GM12878 (cell line): ENCODE data around the gene WDTC1.
A peak's percentile ranks its signal among the peaks of the same experiment; 100 is the strongest.

ENCODE experiments used
- CBX5 ChIP-seq: sonication (generic); IDR thresholded peaks from 2 replicates; pipeline ENCODE4 v1.6.1; 2016; ENCODE audit warnings: low read depth, moderate library complexity, mild to moderate bottlenecking, inconsistent platforms
- ESRRA ChIP-seq: IDR thresholded peaks from 2 replicates; pipeline ENCODE4 v1.6.1; 2012; ENCODE audit warnings: mild to moderate bottlenecking, low read length, improper control_type of control experiment
- EZH2 ChIP-seq: IDR thresholded peaks from 2 replicates; pipeline ENCODE4 v1.6.1; 2012; ENCODE audit warnings: low read depth, mild to moderate bottlenecking, control low read depth, inconsistent platforms, low read length, borderline replicate concordance; ENCODE audit not compliant: control insufficient read depth
- GATAD2B ChIP-seq: fragments of 450-650 bp; conservative IDR thresholded peaks from 2 replicates; pipeline ENCODE4 v1.6.1; 2017; ENCODE audit warnings: low read depth, mild to moderate bottlenecking, moderate library complexity
- JUND ChIP-seq: IDR thresholded peaks from 2 replicates; pipeline ENCODE4 v1.6.1; 2012; ENCODE audit warnings: low read depth, mild to moderate bottlenecking, low read length, improper control_type of control experiment, moderate library complexity
- NRF1 ChIP-seq: conservative IDR thresholded peaks from 2 replicates; pipeline ENCODE4 v1.6.1; 2011; ENCODE audit warnings: mild to moderate bottlenecking, low read depth, low read length, improper control_type of control experiment
- POLR2A ChIP-seq: IDR thresholded peaks from 2 replicates; pipeline ENCODE4 v1.6.1; 2011; ENCODE audit warnings: low read depth, mild to moderate bottlenecking, low read length
- RBBP5 ChIP-seq: fragments of 200-600 bp; sonication (generic); conservative IDR thresholded peaks from 2 replicates; pipeline ENCODE4 v1.6.1; 2016
- SIX5 ChIP-seq: IDR thresholded peaks from 2 replicates; pipeline ENCODE4 v1.6.1; 2011; ENCODE audit warnings: mild to moderate bottlenecking, low read depth, low read length, moderate library complexity; ENCODE audit not compliant: severe bottlenecking
- TF ChIP-seq, protein P1 (sequence below): fragments of 450-650 bp; formaldehyde crosslinking; IDR thresholded peaks from 2 replicates; pipeline ENCODE4 v1.5.0; 2022; ENCODE audit warnings: mild to moderate bottlenecking, missing genetic modification characterization
- TF ChIP-seq, protein P2 (sequence below), 3 experiments: IDR thresholded peaks in 2 of 3; conservative IDR thresholded peaks in 1 of 3; 2 replicates each; pipeline ENCODE4 v1.5.1; 2011; ENCODE audit warnings: low read depth in 3 of 3, low read length in 3 of 3, mild to moderate bottlenecking in 3 of 3, control low read depth in 2 of 3, moderate library complexity in 2 of 3, inconsistent platforms in 1 of 3, mixed read lengths in 1 of 3; ENCODE audit not compliant: control insufficient read depth in 2 of 3, insufficient read depth in 1 of 3; ENCODE audit errors: extremely low read depth in 1 of 3
- TF ChIP-seq, protein P3 (sequence below): fragments of 450-650 bp; IDR thresholded peaks from 2 replicates; pipeline ENCODE4 v1.6.1; 2014; ENCODE audit warnings: mild to moderate bottlenecking

DNA sequence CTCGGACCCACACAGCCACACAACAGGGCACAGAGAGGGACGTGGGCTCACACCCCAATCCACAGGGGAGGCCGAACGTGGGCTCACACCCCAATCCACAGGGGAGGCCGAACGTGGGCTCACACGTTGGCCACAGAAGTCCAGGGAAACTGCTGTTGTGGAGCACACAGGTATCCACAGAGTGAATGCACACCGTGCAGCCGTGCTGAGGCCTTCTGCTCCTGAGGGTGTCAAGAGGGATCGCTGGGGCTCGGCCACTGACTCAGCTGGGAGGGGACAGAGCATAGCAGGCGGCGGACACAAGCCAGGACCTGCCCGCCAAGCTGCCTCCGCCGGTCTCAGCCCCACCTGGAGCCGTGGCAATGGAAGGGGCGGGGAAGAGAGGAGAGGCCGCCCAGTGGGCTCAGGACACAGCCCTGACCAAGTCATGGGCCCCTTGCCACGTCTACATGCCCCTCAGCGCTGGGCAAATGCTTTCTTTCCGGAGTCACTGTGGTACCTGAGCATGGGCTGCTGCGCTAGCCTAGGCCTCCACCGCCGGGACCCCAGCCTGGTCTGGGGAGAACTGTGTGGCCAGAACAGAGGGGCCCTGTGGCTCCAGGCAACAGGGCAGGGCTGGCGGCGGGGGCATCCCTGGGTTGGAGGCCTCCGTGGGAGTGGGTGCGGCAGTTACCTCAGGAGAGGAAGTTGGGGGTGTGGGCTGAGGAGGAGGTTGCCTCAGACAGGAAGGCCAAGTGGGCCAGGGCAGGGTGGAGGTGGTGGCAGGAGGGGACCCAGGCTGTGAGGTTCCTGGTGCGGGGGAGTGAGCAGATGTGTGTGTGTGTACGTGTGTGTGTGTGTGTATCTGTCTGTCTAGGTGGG is 108.6 kb downstream of the WDTC1 start:
- TF ChIP-seq, protein P1, sequence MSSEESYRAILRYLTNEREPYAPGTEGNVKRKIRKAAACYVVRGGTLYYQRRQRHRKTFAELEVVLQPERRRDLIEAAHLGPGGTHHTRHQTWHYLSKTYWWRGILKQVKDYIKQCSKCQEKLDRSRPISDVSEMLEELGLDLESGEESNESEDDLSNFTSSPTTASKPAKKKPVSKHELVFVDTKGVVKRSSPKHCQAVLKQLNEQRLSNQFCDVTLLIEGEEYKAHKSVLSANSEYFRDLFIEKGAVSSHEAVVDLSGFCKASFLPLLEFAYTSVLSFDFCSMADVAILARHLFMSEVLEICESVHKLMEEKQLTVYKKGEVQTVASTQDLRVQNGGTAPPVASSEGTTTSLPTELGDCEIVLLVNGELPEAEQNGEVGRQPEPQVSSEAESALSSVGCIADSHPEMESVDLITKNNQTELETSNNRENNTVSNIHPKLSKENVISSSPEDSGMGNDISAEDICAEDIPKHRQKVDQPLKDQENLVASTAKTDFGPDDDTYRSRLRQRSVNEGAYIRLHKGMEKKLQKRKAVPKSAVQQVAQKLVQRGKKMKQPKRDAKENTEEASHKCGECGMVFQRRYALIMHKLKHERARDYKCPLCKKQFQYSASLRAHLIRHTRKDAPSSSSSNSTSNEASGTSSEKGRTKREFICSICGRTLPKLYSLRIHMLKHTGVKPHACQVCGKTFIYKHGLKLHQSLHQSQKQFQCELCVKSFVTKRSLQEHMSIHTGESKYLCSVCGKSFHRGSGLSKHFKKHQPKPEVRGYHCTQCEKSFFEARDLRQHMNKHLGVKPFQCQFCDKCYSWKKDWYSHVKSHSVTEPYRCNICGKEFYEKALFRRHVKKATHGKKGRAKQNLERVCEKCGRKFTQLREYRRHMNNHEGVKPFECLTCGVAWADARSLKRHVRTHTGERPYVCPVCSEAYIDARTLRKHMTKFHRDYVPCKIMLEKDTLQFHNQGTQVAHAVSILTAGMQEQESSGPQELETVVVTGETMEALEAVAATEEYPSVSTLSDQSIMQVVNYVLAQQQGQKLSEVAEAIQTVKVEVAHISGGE: no peak
- TF ChIP-seq SIX5 (no peak), JUND (no peak), CBX5 (no peak), NRF1 (no peak), RBBP5 (no peak), POLR2A (peak; percentile 50), EZH2 (no peak), ESRRA (no peak), GATAD2B (no peak)
- TF ChIP-seq, protein P2, sequence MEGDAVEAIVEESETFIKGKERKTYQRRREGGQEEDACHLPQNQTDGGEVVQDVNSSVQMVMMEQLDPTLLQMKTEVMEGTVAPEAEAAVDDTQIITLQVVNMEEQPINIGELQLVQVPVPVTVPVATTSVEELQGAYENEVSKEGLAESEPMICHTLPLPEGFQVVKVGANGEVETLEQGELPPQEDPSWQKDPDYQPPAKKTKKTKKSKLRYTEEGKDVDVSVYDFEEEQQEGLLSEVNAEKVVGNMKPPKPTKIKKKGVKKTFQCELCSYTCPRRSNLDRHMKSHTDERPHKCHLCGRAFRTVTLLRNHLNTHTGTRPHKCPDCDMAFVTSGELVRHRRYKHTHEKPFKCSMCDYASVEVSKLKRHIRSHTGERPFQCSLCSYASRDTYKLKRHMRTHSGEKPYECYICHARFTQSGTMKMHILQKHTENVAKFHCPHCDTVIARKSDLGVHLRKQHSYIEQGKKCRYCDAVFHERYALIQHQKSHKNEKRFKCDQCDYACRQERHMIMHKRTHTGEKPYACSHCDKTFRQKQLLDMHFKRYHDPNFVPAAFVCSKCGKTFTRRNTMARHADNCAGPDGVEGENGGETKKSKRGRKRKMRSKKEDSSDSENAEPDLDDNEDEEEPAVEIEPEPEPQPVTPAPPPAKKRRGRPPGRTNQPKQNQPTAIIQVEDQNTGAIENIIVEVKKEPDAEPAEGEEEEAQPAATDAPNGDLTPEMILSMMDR (IDR thresholded peaks at IDR 0.05 in 2 of 3, conservative IDR thresholded peaks at IDR 0.05 in 1 of 3; ENCODE audit: control insufficient read depth in 2 of 3, extremely low read depth in 1 of 3, insufficient read depth in 1 of 3, low read depth in 3 of 3, low read length in 3 of 3): no peak
- TF ChIP-seq, protein P3, sequence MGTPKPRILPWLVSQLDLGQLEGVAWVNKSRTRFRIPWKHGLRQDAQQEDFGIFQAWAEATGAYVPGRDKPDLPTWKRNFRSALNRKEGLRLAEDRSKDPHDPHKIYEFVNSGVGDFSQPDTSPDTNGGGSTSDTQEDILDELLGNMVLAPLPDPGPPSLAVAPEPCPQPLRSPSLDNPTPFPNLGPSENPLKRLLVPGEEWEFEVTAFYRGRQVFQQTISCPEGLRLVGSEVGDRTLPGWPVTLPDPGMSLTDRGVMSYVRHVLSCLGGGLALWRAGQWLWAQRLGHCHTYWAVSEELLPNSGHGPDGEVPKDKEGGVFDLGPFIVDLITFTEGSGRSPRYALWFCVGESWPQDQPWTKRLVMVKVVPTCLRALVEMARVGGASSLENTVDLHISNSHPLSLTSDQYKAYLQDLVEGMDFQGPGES: 0 out of 2 replicates have a peak, but pooled peaks have one; percentile 33
